ENCODE results near the gene C1orf174. TPM values are rescaled to one million over a fixed set of nuclear protein-coding genes. Genes with fewer than 3 reads are reported as not detected.
A peak's percentile ranks its signal among the peaks of the same experiment; 100 is the strongest.

C1orf174 gene
- total and polyA plus RNA-seq, 2 of the 13 experiments (the other 11 are each of a cell fraction or from before 2014, with no cell fraction given): 21.6 to 31.4 TPM

DNA sequence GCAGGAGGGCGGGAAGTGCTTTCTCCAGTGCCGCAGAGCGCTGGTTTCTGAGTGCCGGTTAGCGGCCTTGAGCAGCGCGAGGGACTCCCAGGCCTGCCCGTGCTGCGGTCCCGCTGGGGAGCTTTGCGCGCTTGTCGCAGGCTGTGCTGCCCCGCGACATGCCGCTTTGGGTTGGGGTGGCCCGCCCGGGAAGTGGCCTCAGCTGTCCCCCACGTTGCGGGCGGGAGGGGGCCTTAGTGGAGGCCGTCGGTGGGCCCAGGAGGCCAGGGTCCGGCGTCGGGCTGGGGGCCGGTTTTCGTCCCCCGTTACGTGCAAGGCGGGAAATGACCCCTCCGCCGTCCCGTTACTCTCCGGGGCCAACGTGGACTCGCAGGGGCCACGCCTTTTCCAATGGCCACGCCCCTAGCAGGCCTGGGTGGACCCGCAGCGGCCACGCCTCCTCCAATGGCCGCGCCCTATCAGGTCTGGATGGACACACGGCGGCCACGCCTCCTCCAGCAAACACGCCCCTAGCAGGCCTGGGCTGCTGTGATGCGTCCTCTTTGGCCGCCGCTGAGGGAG, 977 bp upstream of the C1orf174 start (continued):
- TF ChIP-seq SNAPC4 (CRISPR knock-in tag; IDR thresholded peaks at IDR 0.05) (no peak), REL (CRISPR knock-in tag; conservative IDR thresholded peaks at IDR 0.05) (peak; percentile 70; the same call in 1 of the 2 replicates), SP140L (CRISPR knock-in tag; IDR thresholded peaks at IDR 0.05; ENCODE audit: borderline replicate concordance) (no peak), ZNF510 (CRISPR knock-in tag; IDR thresholded peaks at IDR 0.05; ENCODE audit: low read depth) (no peak), YEATS2 (CRISPR knock-in tag; IDR thresholded peaks at IDR 0.05; ENCODE audit: borderline replicate concordance) (no peak), ATM (IDR thresholded peaks at IDR 0.05; ENCODE audit: borderline replicate concordance) (no peak), ZNF574 (CRISPR knock-in tag; IDR thresholded peaks at IDR 0.05) (no peak; the same call in 1 of the 2 replicates), RBM39 (IDR thresholded peaks at IDR 0.05; ENCODE audit: low read depth, low read length, poor library complexity, severe bottlenecking) (no peak), HIC2 (CRISPR knock-in tag; IDR thresholded peaks at IDR 0.05; ENCODE audit: low read depth) (no peak)
- TF ChIP-seq, protein P1, sequence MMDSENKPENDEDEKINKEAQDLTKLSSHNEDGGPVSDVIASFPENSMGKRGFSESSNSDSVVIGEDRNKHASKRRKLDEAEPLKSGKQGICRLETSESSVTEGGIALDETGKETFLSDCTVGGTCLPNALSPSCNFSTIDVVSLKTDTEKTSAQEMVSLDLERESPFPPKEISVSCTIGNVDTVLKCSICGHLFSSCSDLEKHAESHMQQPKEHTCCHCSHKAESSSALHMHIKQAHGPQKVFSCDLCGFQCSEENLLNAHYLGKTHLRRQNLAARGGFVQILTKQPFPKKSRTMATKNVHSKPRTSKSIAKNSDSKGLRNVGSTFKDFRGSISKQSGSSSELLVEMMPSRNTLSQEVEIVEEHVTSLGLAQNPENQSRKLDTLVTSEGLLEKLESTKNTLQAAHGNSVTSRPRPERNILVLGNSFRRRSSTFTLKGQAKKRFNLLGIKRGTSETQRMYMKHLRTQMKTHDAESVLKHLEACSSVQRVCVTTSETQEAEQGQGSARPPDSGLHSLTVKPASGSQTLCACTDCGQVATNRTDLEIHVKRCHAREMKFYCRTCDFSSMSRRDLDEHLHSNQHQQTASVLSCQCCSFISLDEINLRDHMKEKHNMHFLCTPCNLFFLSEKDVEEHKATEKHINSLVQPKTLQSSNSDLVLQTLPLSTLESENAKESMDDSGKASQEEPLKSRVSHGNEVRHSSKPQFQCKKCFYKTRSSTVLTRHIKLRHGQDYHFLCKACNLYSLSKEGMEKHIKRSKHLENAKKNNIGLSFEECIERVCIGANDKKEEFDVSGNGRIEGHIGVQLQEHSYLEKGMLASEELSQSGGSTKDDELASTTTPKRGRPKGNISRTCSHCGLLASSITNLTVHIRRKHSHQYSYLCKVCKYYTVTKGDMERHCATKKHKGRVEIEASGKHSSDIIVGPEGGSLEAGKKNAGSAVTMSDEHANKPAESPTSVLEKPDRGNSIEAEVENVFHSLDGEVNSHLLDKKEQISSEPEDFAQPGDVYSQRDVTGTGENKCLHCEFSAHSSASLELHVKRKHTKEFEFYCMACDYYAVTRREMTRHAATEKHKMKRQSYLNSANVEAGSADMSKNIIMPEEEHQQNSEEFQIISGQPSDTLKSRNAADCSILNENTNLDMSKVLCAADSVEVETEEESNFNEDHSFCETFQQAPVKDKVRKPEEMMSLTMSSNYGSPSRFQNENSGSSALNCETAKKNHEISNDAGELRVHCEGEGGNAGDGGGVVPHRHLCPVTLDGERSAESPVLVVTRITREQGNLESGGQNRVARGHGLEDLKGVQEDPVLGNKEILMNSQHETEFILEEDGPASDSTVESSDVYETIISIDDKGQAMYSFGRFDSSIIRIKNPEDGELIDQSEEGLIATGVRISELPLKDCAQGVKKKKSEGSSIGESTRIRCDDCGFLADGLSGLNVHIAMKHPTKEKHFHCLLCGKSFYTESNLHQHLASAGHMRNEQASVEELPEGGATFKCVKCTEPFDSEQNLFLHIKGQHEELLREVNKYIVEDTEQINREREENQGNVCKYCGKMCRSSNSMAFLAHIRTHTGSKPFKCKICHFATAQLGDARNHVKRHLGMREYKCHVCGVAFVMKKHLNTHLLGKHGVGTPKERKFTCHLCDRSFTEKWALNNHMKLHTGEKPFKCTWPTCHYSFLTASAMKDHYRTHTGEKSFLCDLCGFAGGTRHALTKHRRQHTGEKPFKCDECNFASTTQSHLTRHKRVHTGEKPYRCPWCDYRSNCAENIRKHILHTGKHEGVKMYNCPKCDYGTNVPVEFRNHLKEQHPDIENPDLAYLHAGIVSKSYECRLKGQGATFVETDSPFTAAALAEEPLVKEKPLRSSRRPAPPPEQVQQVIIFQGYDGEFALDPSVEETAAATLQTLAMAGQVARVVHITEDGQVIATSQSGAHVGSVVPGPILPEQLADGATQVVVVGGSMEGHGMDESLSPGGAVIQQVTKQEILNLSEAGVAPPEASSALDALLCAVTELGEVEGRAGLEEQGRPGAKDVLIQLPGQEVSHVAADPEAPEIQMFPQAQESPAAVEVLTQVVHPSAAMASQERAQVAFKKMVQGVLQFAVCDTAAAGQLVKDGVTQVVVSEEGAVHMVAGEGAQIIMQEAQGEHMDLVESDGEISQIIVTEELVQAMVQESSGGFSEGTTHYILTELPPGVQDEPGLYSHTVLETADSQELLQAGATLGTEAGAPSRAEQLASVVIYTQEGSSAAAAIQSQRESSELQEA (CRISPR knock-in tag; IDR thresholded peaks at IDR 0.05; ENCODE audit: not compliant biosample characterization): peak; percentile 8
